Spleen (tissue), 11 donors: ENCODE data around the gene ACOT6. TPM values are rescaled to one million over a fixed set of nuclear protein-coding genes. Genes with fewer than 3 reads are reported as not detected.
A peak's percentile ranks its signal among the peaks of the same experiment; 100 is the strongest.

Source experiments
- DNase-seq: peaks from one replicate; pipeline ENCODE4 v3.0.0-alpha.2; 2020
- H3K27ac ChIP-seq, 8 donors: fragments of 200-600 bp; sonication (generic) in 7 of 8; 1 replicate in 4 of 8; 2 replicates in 4 of 8; pipeline versions ENCODE4 v1.5.0 to v1.8.0; 2016 to 2021; ENCODE audit warnings: inconsistent platforms in 4 of 8, mild to moderate bottlenecking in 4 of 8, moderate library complexity in 1 of 8
- H3K27me3 ChIP-seq, 7 donors: fragments of 200-600 bp; sonication (generic) in 6 of 7; replicated peaks in 1 of 7; 1 replicate in 4 of 7; 2 replicates in 3 of 7; pipeline versions ENCODE4 v1.5.0 to v1.8.0; 2016 to 2021; ENCODE audit warnings: inconsistent platforms in 3 of 7, mild to moderate bottlenecking in 1 of 7
- H3K36me3 ChIP-seq, 6 donors: fragments of 200-600 bp; sonication (generic) in 5 of 6; 1 replicate in 4 of 6; 2 replicates in 2 of 6; pipeline versions ENCODE4 v1.5.0 to v1.8.0; 2016 to 2021; ENCODE audit warnings: inconsistent platforms in 2 of 6
- H3K4me1 ChIP-seq, 6 donors: fragments of 200-600 bp; sonication (generic) in 5 of 6; 1 replicate in 3 of 6; 2 replicates in 3 of 6; pipeline versions ENCODE4 v1.5.0 to v1.8.0; 2016 to 2021; ENCODE audit warnings: inconsistent platforms in 3 of 6
- H3K4me3 ChIP-seq, 8 donors: fragments of 200-600 bp; sonication (generic) in 7 of 8; 1 replicate in 4 of 8; 2 replicates in 4 of 8; pipeline versions ENCODE4 v1.5.0 to v1.8.0; 2016 to 2021; ENCODE audit warnings: inconsistent platforms in 4 of 8, mild to moderate bottlenecking in 4 of 8, moderate library complexity in 2 of 8
- H3K9me3 ChIP-seq, 8 donors: fragments of 200-600 bp; sonication (generic) in 7 of 8; 1 replicate in 4 of 8; 2 replicates in 4 of 8; pipeline versions ENCODE4 v1.5.0 to v1.8.0; 2016 to 2021; ENCODE audit warnings: inconsistent platforms in 4 of 8
- CTCF ChIP-seq, 11 experiments: fragments of 200-600 bp in 7 of 11; fragments of 450-650 bp in 4 of 11; sonication (generic) in 4 of 11; IDR thresholded peaks in 8 of 11; conservative IDR thresholded peaks in 3 of 11; 1 replicate in 7 of 11; 2 replicates in 4 of 11; pipeline versions ENCODE4 v1.4.0 to v1.8.0; 2016 to 2021; ENCODE audit warnings: antibody characterized with exemption in 11 of 11, inconsistent platforms in 4 of 11, mild to moderate bottlenecking in 1 of 11
- POLR2A ChIP-seq, 3 donors: fragments of 450-650 bp; IDR thresholded peaks; one replicate each; pipeline ENCODE4 v1.5.1; 2017; ENCODE audit warnings: antibody characterized with exemption in 3 of 3, mild to moderate bottlenecking in 1 of 3
- POLR2AphosphoS5 ChIP-seq, 3 donors: sonication (generic); formaldehyde crosslinking; IDR thresholded peaks; one replicate each; pipeline ENCODE4 v1.5.1; 2017; ENCODE audit warnings: antibody characterized with exemption in 3 of 3
- WGBS, 5 donors: extraction: QIAGEN DNeasy Blood & Tissue Kit in 3 of 5; methylation state at CpG; one replicate each; pipeline versions ENCODE4 v1.1.5 to v1.1.7; 2013 to 2018; 5-methylcytosine and 5-hydroxymethylcytosine counted together
- intact Hi-C: fragments of 100-400 bp; cut with DNase I; formaldehyde crosslinking; loops from one replicate; pipeline ENCODE4 v1.15.0; 2023; ENCODE audit warnings: low total_unique reads
- polyA plus RNA-seq, 3 donors: library from polyadenylated mRNA; stranded (reverse); fragments of 200-250 nt; gene quantifications; one replicate each; pipeline ENCODE4 v1.2.1, GENCODE V29; 2013
- total RNA-seq, 7 donors: library from RNA; depleted of rRNA in 3 of 7; stranded (reverse); fragments of >200 nt in 3 of 7; fragmentation: NEBNext Ultra II Directional in 4 of 7; extraction: Animal tissue kit (Norgen Biotek cat#: 25700) in 4 of 7; gene quantifications; one replicate each; pipeline versions ENCODE4 v1.1.0 to v1.2.1, GENCODE V29; 2016 to 2021
- donor health status: healthy with polysubstance abuse.
- donor health status: DM: no; HTN: no; CAD: no; lungs with moderate emphysema.
- donor health status: DM: no; HTN: no; CAD: no.
- donor health status: Bipolar disorder and iron deficiency.
- donor health status: healthy.
- donor health status: DM: no; HTN: no; CAD: no.
- donor health status: DM: yes; HTN: yes; CAD: no.

ACOT6 gene
- total and polyA plus RNA-seq, 10 donors, result not detected

GRCh38 chr14:73606271-73606670 lies 6.0 kb upstream of the ACOT6 start:
- H3K36me3 ChIP-seq, result no peaks in the 10 kb centered on the region
- intact Hi-C loops, result no loop called here
- H3K4me1 ChIP-seq, result no peaks in the 10 kb centered on the region
- DNase-seq, result no peak
- no peak for TF ChIP-seq POLR2A (IDR thresholded peaks at IDR 0.05)
- TF ChIP-seq CTCF (IDR thresholded peaks at IDR 0.05 in 8 of 11, conservative IDR thresholded peaks at IDR 0.05 in 3 of 11), result no peak
- TF ChIP-seq POLR2AphosphoS5 (IDR thresholded peaks at IDR 0.05), result no peak
- no peak overlapping the region for H3K4me3 ChIP-seq
- no peak overlapping the region for H3K27ac ChIP-seq
- no peaks in the 10 kb centered on the region for H3K27me3 ChIP-seq
- WGBS, 5 donors, result 71 to 90% (median 83%) methylated on average over 3 of the region's 3 CpGs
- H3K9me3 ChIP-seq, result peaks cover 0 to 8% (median 0%) of the 10 kb centered on the region in 8 donors

- no peak for DNase-seq
- TF ChIP-seq POLR2A (IDR thresholded peaks at IDR 0.05), result no peak
- TF ChIP-seq CTCF (IDR thresholded peaks at IDR 0.05 in 8 of 11, conservative IDR thresholded peaks at IDR 0.05 in 3 of 11), result no peak
- no peak for TF ChIP-seq POLR2AphosphoS5 (IDR thresholded peaks at IDR 0.05)
- Histone ChIP-seq H3K9me3 (peaks cover 0 to 8% (median 0%) of the 10 kb centered on the region in 8 donors), H3K36me3 (no peaks in the 10 kb centered on the region), H3K4me1 (peaks cover 0 to 8% (median 5%) of the 10 kb centered on the region in 6 donors), H3K27ac (no peak overlapping the region), H3K4me3 (no peak overlapping the region), H3K27me3 (no peaks in the 10 kb centered on the region)
- intact Hi-C loops, result no loop called here
- 70 to 100% (median 96%) methylated on average over 1 of the region's 1 CpG for WGBS, 5 donors
Measured at GRCh38 chr14:73607241-73607640, 5.1 kb upstream of the ACOT6 start.

- TF ChIP-seq POLR2AphosphoS5 (IDR thresholded peaks at IDR 0.05) (no peak), CTCF (IDR thresholded peaks at IDR 0.05 in 8 of 11, conservative IDR thresholded peaks at IDR 0.05 in 3 of 11) (no peak)
- Histone ChIP-seq H3K4me1 (peaks cover 0 to 22% (median 13%) of the 10 kb centered on the region in 6 donors), H3K27me3 (peaks cover 0 to 13% (median 0%) of the 10 kb centered on the region in 7 donors), H3K36me3 (no peaks in the 10 kb centered on the region), H3K4me3 (no peak overlapping the region), H3K27ac (no peak overlapping the region), H3K9me3 (peaks cover 0 to 8% (median 0%) of the 10 kb centered on the region in 8 donors)
- no peak for DNase-seq
- WGBS, 5 donors, result 44 to 65% (median 52%) methylated on average over 2 of the region's 2 CpGs
- intact Hi-C loops, result no loop called here
Measured at GRCh38 chr14:73610687-73611086, 1.6 kb upstream of the ACOT6 start.

GRCh38 chr14:73613046-73613383 lies 698 bp downstream of the ACOT6 start:
- Histone ChIP-seq H3K4me1 (peaks cover 0 to 22% (median 13%) of the 10 kb centered on the region in 6 donors), H3K9me3 (peaks cover 0 to 8% (median 0%) of the 10 kb centered on the region in 8 donors), H3K4me3 (peak overlapping the region; percentile 59 to 95 (median 73)), H3K36me3 (no peaks in the 10 kb centered on the region), H3K27me3 (peaks cover 0 to 13% (median 0%) of the 10 kb centered on the region in 7 donors), H3K27ac (peak overlapping the region; percentile 61 to 90 (median 84))
- intact Hi-C loops, result no loop called here
- DNase-seq, result no peak
- 4 to 13% (median 6%) methylated on average over 7 to 13 of the region's 13 CpGs for WGBS, 5 donors
- TF ChIP-seq POLR2A (IDR thresholded peaks at IDR 0.05) (no peak), CTCF (IDR thresholded peaks at IDR 0.05 in 8 of 11, conservative IDR thresholded peaks at IDR 0.05 in 3 of 11) (no peak), POLR2AphosphoS5 (IDR thresholded peaks at IDR 0.05) (no peak)
